Ishikawa (cell line): Measurements from ENCODE around the gene ELL2.

Experiments
- CEBPB ChIP-seq: IDR thresholded peaks from 2 replicates; pipeline ENCODE4 v1.6.1; 2012
- CREB1 ChIP-seq: IDR thresholded peaks from 2 replicates; pipeline ENCODE4 v1.6.1; 2012; ENCODE audit warnings: low read depth
- EGR1 ChIP-seq: IDR thresholded peaks from 2 replicates; pipeline ENCODE4 v1.6.1; 2012
- EP300 ChIP-seq: IDR thresholded peaks from 2 replicates; pipeline ENCODE4 v1.6.1; 2012; ENCODE audit warnings: borderline replicate concordance
- FOXM1 ChIP-seq: IDR thresholded peaks from 2 replicates; pipeline ENCODE4 v1.6.1; 2012; ENCODE audit warnings: low read depth, borderline replicate concordance
- MAX ChIP-seq: IDR thresholded peaks from 2 replicates; pipeline ENCODE4 v1.6.1; 2012
- NFIC ChIP-seq: IDR thresholded peaks from 2 replicates; pipeline ENCODE4 v1.6.1; 2012
- RAD21 ChIP-seq: IDR thresholded peaks from 2 replicates; pipeline ENCODE4 v1.6.1; 2012; ENCODE audit warnings: low read depth
- REST ChIP-seq: IDR thresholded peaks from 2 replicates; pipeline ENCODE4 v1.6.1; 2012; ENCODE audit warnings: low read depth, mild to moderate bottlenecking
- TAF1 ChIP-seq: IDR thresholded peaks from 2 replicates; pipeline ENCODE4 v1.6.1; 2012; ENCODE audit warnings: low read depth, mild to moderate bottlenecking
- TCF12 ChIP-seq: IDR thresholded peaks from 2 replicates; pipeline ENCODE4 v1.6.1; 2012; ENCODE audit warnings: low read depth
- TEAD4 ChIP-seq: IDR thresholded peaks from 2 replicates; pipeline ENCODE4 v1.6.1; 2012
- YY1 ChIP-seq: IDR thresholded peaks from 2 replicates; pipeline ENCODE4 v1.6.1; 2012; ENCODE audit warnings: low read depth
- ZBTB7A ChIP-seq: IDR thresholded peaks from 2 replicates; pipeline ENCODE4 v1.6.1; 2012; ENCODE audit warnings: low read depth
- TF ChIP-seq, protein P1 (sequence below): IDR thresholded peaks from 2 replicates; pipeline ENCODE4 v1.6.1; 2012

The ELL2 gene

DNA sequence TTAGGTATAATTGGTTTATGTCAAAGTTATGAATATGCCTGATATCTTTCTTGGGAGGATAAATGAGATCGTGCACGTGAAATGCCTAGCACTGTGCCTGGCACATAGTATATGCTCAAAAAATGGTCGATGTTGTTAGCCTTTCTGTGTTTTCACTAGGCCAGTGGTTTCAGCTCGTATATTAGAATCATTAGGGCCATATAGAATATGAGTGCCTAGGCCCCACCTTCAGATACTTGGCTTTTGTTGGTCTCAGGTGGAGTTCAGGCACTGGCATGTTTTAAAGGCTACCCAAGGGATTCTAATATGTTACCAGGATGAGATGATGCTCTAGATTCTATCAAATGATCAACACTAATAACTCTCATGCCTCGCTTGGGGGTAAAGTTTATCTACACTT is 56.8 kb downstream of the ELL2 start:
- TF ChIP-seq ZBTB7A, result no peak
- no peak for TF ChIP-seq EP300
- TF ChIP-seq REST, result no peak
- TF ChIP-seq, protein P1, sequence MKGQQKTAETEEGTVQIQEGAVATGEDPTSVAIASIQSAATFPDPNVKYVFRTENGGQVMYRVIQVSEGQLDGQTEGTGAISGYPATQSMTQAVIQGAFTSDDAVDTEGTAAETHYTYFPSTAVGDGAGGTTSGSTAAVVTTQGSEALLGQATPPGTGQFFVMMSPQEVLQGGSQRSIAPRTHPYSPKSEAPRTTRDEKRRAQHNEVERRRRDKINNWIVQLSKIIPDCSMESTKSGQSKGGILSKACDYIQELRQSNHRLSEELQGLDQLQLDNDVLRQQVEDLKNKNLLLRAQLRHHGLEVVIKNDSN, result no peak
- TF ChIP-seq YY1, result no peak
- TF ChIP-seq CREB1, result no peak
- TF ChIP-seq NFIC, result no peak
- TF ChIP-seq MAX, result no peak
- TF ChIP-seq TAF1, result no peak
- TF ChIP-seq TCF12, result no peak
- no peak for TF ChIP-seq FOXM1
- no peak for TF ChIP-seq CEBPB
- TF ChIP-seq TEAD4, result no peak
- TF ChIP-seq RAD21, result no peak
- TF ChIP-seq EGR1, result no peak

DNA sequence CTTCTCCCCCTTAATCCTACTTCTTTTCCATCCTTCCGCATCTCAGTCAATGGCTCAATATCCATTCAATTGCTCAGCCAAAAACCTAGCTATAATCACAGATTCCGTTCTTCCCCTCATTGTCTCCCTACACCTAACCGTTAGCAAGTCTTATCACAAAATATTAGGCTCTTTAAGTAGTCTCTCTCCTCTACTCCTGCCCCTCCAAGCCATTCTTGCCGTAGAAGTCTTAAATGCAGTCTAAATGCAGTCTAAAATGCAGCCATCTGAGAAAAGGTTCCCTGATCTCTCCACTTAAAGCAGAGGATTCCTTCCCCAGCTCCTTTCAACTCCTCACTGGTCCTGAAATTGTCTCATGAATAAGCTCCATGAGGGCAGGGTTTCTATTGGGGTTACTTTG is 57.8 kb downstream of the ELL2 start:
- TF ChIP-seq NFIC, result no peak
- no peak for TF ChIP-seq CEBPB
- TF ChIP-seq FOXM1, result no peak
- TF ChIP-seq MAX, result no peak
- TF ChIP-seq CREB1, result no peak
- TF ChIP-seq EGR1, result no peak
- TF ChIP-seq YY1, result no peak
- no peak for TF ChIP-seq TCF12
- TF ChIP-seq TAF1, result no peak
- no peak for TF ChIP-seq ZBTB7A
- TF ChIP-seq TEAD4, result no peak
- no peak for TF ChIP-seq RAD21
- TF ChIP-seq EP300, result no peak
- TF ChIP-seq REST, result no peak
- TF ChIP-seq, protein P1, result no peak

DNA sequence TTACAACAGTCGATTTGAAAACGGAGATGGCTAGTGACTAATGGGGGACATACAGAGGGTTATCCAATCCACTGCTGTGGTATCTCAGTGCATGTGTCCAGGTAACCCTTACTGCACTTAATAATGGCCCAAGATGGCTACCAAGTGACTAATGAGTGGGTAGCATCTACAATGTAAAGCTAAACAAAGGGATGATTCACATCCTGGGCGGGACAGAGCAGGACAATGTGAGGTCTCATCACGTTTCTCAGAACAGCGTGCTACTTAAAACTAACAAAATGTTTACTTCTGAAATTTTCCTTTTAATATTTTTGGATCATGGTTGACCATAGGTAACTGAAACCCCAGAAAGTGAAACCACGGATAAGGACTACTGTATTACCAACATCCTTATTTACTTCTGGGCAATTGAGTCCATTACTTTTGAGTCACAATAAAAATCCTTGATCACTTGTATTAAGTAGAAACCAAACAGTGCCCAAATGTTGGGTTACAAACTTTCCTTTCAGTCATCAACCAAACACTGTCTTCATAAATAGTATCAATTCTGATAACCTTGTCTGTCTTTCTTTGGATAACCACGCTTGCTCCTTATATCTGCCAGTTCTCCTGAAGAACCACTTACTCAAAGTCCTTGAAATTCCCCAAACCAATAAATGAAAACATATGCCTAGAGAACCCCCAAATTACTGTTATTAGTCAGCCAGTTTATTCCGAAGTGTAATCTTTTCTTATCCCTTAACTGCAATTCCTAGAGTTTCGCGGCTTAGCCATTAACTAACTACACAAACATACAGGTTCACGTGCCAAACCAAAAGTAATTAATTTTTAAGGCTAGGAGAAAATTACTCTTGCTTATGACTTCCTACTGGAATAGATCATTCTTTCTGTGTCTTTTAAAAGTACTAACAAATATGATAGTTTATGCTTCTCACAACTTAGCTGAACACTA is 59.7 kb downstream of the ELL2 start:
- no peak for TF ChIP-seq EGR1
- TF ChIP-seq REST, result no peak
- no peak for TF ChIP-seq YY1
- TF ChIP-seq ZBTB7A, result no peak
- TF ChIP-seq RAD21, result no peak
- TF ChIP-seq EP300, result no peak
- TF ChIP-seq MAX, result no peak
- TF ChIP-seq CREB1, result no peak
- no peak for TF ChIP-seq TAF1

DNA sequence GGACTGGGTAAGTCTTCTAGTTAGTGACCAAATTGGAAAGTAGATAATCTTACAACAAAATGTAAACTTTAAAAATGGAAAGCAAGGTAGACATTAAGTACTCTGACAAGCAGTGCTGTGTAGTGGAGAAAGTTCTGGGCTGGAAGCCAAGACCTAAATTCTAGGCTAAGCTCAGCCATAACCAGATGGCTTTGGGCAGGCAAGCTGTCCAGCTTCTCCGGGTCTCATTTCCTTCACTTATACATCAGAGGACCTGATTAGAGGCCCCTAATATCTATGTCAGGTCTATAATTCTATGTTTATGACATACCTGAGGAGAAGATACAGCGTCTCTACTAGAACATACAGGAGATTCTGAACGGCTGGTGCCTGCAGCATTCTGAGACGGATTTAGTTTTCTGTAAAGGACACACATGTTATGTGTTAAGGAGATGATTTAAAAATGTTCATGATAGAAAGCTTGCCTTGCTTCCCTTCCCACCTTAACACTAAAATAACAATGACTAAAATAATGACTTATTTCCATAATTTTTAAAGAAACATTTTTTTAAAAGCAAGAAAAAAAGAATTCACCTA is 61.2 kb downstream of the ELL2 start:
- TF ChIP-seq NFIC (no peak), EP300 (no peak), YY1 (no peak), ZBTB7A (no peak), RAD21 (no peak), TAF1 (no peak), REST (no peak), FOXM1 (no peak), TEAD4 (no peak), CEBPB (no peak), CREB1 (no peak), TCF12 (no peak)
- TF ChIP-seq, protein P1, result no peak
